Measurements from ENCODE around the gene PEX11G.

The PEX11G gene

DNA sequence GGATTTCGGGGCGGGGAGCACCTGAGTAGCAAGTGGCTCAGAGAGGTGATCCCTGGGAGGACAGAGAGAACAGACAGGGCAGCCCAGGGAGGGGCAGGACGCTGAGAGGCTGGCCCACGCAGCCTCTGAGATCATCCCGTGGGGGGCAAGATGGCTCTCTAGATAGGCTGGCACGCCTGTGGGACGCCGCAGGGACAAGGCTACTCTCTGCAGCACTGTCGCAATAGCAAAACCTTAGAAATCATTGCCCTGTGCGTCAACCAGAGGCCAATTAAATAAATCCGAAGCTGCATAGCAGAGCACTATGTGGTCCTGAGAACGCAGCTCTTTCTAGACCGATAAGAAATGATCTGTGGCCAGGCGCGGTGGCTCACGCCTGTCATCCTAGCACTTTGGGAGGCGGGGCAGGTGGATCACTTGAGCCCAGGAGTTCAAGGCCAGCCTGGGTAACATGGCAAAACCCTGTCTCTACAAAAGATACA, 5.1 kb downstream of the PEX11G start:
- in situ Hi-C loops (cut with MboI; ENCODE audit: low sequenced_read_pairs, unreplicated experiment), result no loop called here
- TF ChIP-seq CTCF (IDR thresholded peaks at IDR 0.05; ENCODE audit: borderline replicate concordance, control extremely low read depth, extremely low read depth, insufficient read depth, missing control alignments), result no peak
- no peak for DNase-seq (ENCODE audit: low spot score)

- in situ Hi-C loops (cut with MboI; ENCODE audit: low sequenced_read_pairs, unreplicated experiment), result no loop called here
- DNase-seq (ENCODE audit: low spot score), result no peak
- no peak for TF ChIP-seq CTCF (IDR thresholded peaks at IDR 0.05; ENCODE audit: borderline replicate concordance, control extremely low read depth, extremely low read depth, insufficient read depth, missing control alignments)
Observed at GRCh38 chr19:7482584-7483439, 6.0 kb downstream of the PEX11G start.

GRCh38 chr19:7480970-7481255, 7.9 kb downstream of the PEX11G start:
- in situ Hi-C loops (cut with MboI; ENCODE audit: low sequenced_read_pairs, unreplicated experiment), result no loop called here
- no peak for TF ChIP-seq CTCF (IDR thresholded peaks at IDR 0.05; ENCODE audit: borderline replicate concordance, control extremely low read depth, extremely low read depth, insufficient read depth, missing control alignments)
- DNase-seq (ENCODE audit: low spot score), result no peak

- no peak for DNase-seq (ENCODE audit: low spot score)
- TF ChIP-seq CTCF (IDR thresholded peaks at IDR 0.05; ENCODE audit: borderline replicate concordance, control extremely low read depth, extremely low read depth, insufficient read depth, missing control alignments), result no peak
- in situ Hi-C loops (cut with MboI; ENCODE audit: low sequenced_read_pairs, unreplicated experiment), result no loop called here
Observed at GRCh38 chr19:7480222-7480969, 8.4 kb downstream of the PEX11G start.

GRCh38 chr19:7478843-7479227, 10.0 kb downstream of the PEX11G start:
- in situ Hi-C loops (cut with MboI; ENCODE audit: low sequenced_read_pairs, unreplicated experiment), result no loop called here
- no peak for DNase-seq (ENCODE audit: low spot score)
- no peak for TF ChIP-seq CTCF (IDR thresholded peaks at IDR 0.05; ENCODE audit: borderline replicate concordance, control extremely low read depth, extremely low read depth, insufficient read depth, missing control alignments)

- in situ Hi-C loops (cut with MboI; ENCODE audit: low sequenced_read_pairs, unreplicated experiment), result no loop called here
- no peak for TF ChIP-seq CTCF (IDR thresholded peaks at IDR 0.05; ENCODE audit: borderline replicate concordance, control extremely low read depth, extremely low read depth, insufficient read depth, missing control alignments)
Observed at GRCh38 chr19:7478173-7478842, 10.5 kb downstream of the PEX11G start.

More at GRCh38 chr19:7478173-7478842, 10.5 kb downstream of the PEX11G start:
- no peak for DNase-seq (ENCODE audit: low spot score)
